HepG2 (cell line): ENCODE data around the gene ABHD2. TPM values are rescaled to one million over a fixed set of nuclear protein-coding genes. Genes with fewer than 3 reads are reported as not detected.

Source experiments
- ETV6 ChIP-seq: sonication (generic); formaldehyde crosslinking; conservative IDR thresholded peaks from 2 replicates; pipeline ENCODE4 v1.4.0; 2020; ENCODE audit warnings: missing genetic modification reagents
- KLF11 ChIP-seq: IDR thresholded peaks from 2 replicates; pipeline ENCODE4 v1.6.1; 2016; ENCODE audit warnings: missing compliant biosample characterization
- KLF9 ChIP-seq: IDR thresholded peaks from 2 replicates; pipeline ENCODE4 v1.6.1; 2016; ENCODE audit warnings: low read depth
- TEAD2 ChIP-seq: sonication (generic); formaldehyde crosslinking; IDR thresholded peaks from 2 replicates; pipeline ENCODE4 v1.9.0; 2021; ENCODE audit warnings: missing genetic modification reagents
- ZBED4 ChIP-seq: sonication (generic); formaldehyde crosslinking; IDR thresholded peaks from 2 replicates; pipeline ENCODE4 v1.4.0; 2020; ENCODE audit warnings: missing genetic modification reagents, borderline replicate concordance
- ZKSCAN8 ChIP-seq: IDR thresholded peaks from 2 replicates; pipeline ENCODE4 v1.6.1; 2016; ENCODE audit warnings: borderline replicate concordance, missing genetic modification reagents, missing compliant biosample characterization
- ZNF512 ChIP-seq: sonication (generic); formaldehyde crosslinking; IDR thresholded peaks from 2 replicates; pipeline ENCODE4 v1.4.0; 2020; ENCODE audit warnings: mild to moderate bottlenecking, missing genetic modification reagents
- ZNF891 ChIP-seq: sonication (generic); formaldehyde crosslinking; IDR thresholded peaks from 2 replicates; pipeline ENCODE4 v1.5.0; 2020; ENCODE audit warnings: mild to moderate bottlenecking, missing genetic modification reagents
- ZSCAN21 ChIP-seq: sonication (generic); formaldehyde crosslinking; IDR thresholded peaks from 2 replicates; pipeline ENCODE4 v1.8.0; 2022; ENCODE audit warnings: mild to moderate bottlenecking, missing genetic modification reagents, moderate library complexity, borderline replicate concordance
- polyA plus RNA-seq, 8 experiments: library from polyadenylated mRNA; depleted of rRNA in 3 of 8; stranded (reverse) in 7 of 8; unstranded in 1 of 8; fragments of >200 nt; fragmentation: Illumina TruSeq in 4 of 8; extraction: Trizol in 4 of 8; gene quantifications; 2 replicates each; pipeline versions ENCODE4 v1.2.1 to v1.2.3, GENCODE V29; 2011 to 2016; ENCODE audit warnings: low read depth in 4 of 8, missing spikeins in 1 of 8, mixed read lengths in 1 of 8; ENCODE audit not compliant: insufficient read depth in 1 of 8
- total RNA-seq, 5 experiments: library from RNA; depleted of rRNA; stranded (reverse); fragments of >200 nt; fragmentation: Illumina TruSeq; extraction: Trizol; gene quantifications; 2 replicates each; pipeline ENCODE4 v1.2.3, GENCODE V29; 2016; ENCODE audit warnings: low read depth in 1 of 5
- TF ChIP-seq, protein P1 (sequence below): sonication (generic); formaldehyde crosslinking; IDR thresholded peaks from 2 replicates; pipeline ENCODE4 v1.5.1; 2020; ENCODE audit warnings: mild to moderate bottlenecking, moderate library complexity, missing genetic modification reagents
- TF ChIP-seq, protein P2 (sequence below): IDR thresholded peaks from 2 replicates; pipeline ENCODE4 v1.6.1; 2016; ENCODE audit warnings: missing genetic modification reagents, missing compliant biosample characterization

ABHD2 gene
- total and polyA plus RNA-seq, 2 of the 13 experiments (the other 11 are each of a cell fraction or from before 2014, with no cell fraction given), result 14.8 to 22.4 TPM

DNA sequence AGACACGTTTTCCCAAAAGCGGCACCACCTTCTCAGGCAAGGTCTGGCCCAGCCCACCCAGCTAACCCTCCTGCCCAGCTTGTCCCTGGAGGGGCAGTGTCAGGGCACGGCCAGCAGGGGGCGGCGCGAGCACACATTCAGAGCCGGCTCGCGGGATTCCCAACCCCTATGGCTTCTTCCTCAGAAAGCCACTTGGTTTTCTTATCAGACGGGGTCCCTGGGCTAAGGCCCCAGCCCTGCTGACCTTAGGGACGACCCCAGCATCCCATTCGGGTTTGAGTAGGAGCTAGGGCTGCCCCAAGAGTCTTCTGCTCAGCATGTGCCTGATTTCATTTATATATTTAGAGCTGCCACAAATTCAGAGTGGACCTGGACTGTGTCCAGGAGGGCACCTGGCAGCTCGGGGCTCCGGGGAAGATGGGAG is 118.7 kb downstream of the ABHD2 start (continued):
- TF ChIP-seq, protein P1, sequence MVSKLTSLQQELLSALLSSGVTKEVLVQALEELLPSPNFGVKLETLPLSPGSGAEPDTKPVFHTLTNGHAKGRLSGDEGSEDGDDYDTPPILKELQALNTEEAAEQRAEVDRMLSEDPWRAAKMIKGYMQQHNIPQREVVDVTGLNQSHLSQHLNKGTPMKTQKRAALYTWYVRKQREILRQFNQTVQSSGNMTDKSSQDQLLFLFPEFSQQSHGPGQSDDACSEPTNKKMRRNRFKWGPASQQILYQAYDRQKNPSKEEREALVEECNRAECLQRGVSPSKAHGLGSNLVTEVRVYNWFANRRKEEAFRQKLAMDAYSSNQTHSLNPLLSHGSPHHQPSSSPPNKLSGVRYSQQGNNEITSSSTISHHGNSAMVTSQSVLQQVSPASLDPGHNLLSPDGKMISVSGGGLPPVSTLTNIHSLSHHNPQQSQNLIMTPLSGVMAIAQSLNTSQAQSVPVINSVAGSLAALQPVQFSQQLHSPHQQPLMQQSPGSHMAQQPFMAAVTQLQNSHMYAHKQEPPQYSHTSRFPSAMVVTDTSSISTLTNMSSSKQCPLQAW (CRISPR knock-in tag), result 0 out of 2 replicates have a peak, but pooled peaks have one; percentile 35
- no peak for TF ChIP-seq ETV6 (CRISPR knock-in tag)
- TF ChIP-seq ZKSCAN8, result no peak
- TF ChIP-seq, protein P2, sequence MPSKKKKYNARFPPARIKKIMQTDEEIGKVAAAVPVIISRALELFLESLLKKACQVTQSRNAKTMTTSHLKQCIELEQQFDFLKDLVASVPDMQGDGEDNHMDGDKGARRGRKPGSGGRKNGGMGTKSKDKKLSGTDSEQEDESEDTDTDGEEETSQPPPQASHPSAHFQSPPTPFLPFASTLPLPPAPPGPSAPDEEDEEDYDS, result 0 out of 2 replicates have a peak, but pooled peaks have one; percentile 17
- TF ChIP-seq ZSCAN21 (CRISPR knock-in tag), result no peak
- TF ChIP-seq ZBED4 (CRISPR knock-in tag), result no peak
- TF ChIP-seq ZNF512 (CRISPR knock-in tag), result no peak
- no peak for TF ChIP-seq KLF11 (CRISPR knock-in tag)
- TF ChIP-seq KLF9 (CRISPR knock-in tag), result 0 out of 2 replicates have a peak, but pooled peaks have one; percentile 30
- no peak for TF ChIP-seq TEAD2 (CRISPR knock-in tag)
- TF ChIP-seq ZNF891 (CRISPR knock-in tag), result 0 out of 2 replicates have a peak, but pooled peaks have one; percentile 24
